ENCODE results near the gene SLC10A4. TPM values are rescaled to one million over a fixed set of nuclear protein-coding genes. Genes with fewer than 3 reads are reported as not detected.

Gene SLC10A4
- total and polyA plus RNA-seq, 5 donors from 2014 or later: not detected

GRCh38 chr4:48489683-48490011 lies 6.5 kb downstream of the SLC10A4 start:
- H3K9me3 ChIP-seq (ENCODE audit: control insufficient read depth in 2 of 2, low read length in 2 of 2): no peaks in the 10 kb centered on the region
- no peak for DNase-seq
- H3K4me1 ChIP-seq (ENCODE audit: control insufficient read depth, insufficient read depth, low read length, poor library complexity, severe bottlenecking): peaks cover 8% of the 10 kb centered on the region
- ATAC-seq (ENCODE audit: low read depth in 2 of 2): no peak
- Mint-ChIP-seq H3K4me1 (peaks cover 0 to 12% (median 3%) of the 10 kb centered on the region in 4 donors), H3K27ac (no peak overlapping the region), H3K36me3 (no peaks in the 10 kb centered on the region), H3K4me3 (peak overlapping the region in 1 of 4 donors; percentile 74), H3K9me3 (peaks cover 0 to 3% (median 0%) of the 10 kb centered on the region in 7 donors), H3K27me3 (peaks cover 67% of the 10 kb centered on the region)
- H3K27me3 ChIP-seq (ENCODE audit: control insufficient read depth, insufficient read depth, low read length): peaks cover 50% of the 10 kb centered on the region
- no peak overlapping the region for H3K27ac ChIP-seq (ENCODE audit: insufficient read depth, low read length, poor library complexity, severe bottlenecking)
- H3K4me3 ChIP-seq (ENCODE audit: low read depth, low read length): no peak overlapping the region
- H3K36me3 ChIP-seq (ENCODE audit: control insufficient read depth, insufficient read depth, low read length): no peaks in the 10 kb centered on the region

- peaks cover 62% of the 10 kb centered on the region for H3K27me3 Mint-ChIP-seq
- peak within 1 kb of the TSS in 2 of 4 donors; percentile 41 to 74 for H3K4me3 Mint-ChIP-seq
- peaks cover 0 to 1% (median 0%) of the 10 kb centered on the region in 7 donors for H3K9me3 Mint-ChIP-seq
- Histone ChIP-seq H3K9me3 (ENCODE audit: control insufficient read depth in 2 of 2, low read length in 2 of 2) (no peaks in the 10 kb centered on the region), H3K4me1 (ENCODE audit: control insufficient read depth, insufficient read depth, low read length, poor library complexity, severe bottlenecking) (peaks cover 8% of the 10 kb centered on the region), H3K4me3 (ENCODE audit: low read depth, low read length) (no peak within 1 kb of the TSS), H3K27me3 (ENCODE audit: control insufficient read depth, insufficient read depth, low read length) (peaks cover 45% of the 10 kb centered on the region), H3K27ac (ENCODE audit: insufficient read depth, low read length, poor library complexity, severe bottlenecking) (no peak within 1 kb of the TSS), H3K36me3 (ENCODE audit: control insufficient read depth, insufficient read depth, low read length) (no peaks in the 10 kb centered on the region)
- peaks cover 0 to 7% (median 2%) of the 10 kb centered on the region in 4 donors for H3K4me1 Mint-ChIP-seq
- DNase-seq (no peak), ATAC-seq (ENCODE audit: low read depth in 2 of 2) (peak in 1 of 2 donors; percentile 36)
- no peak within 1 kb of the TSS for H3K27ac Mint-ChIP-seq
- H3K36me3 Mint-ChIP-seq: no peaks in the 10 kb centered on the region
Measured at GRCh38 chr4:48490012-48490679, 7.0 kb downstream of the SLC10A4 start, which contains the start of gene ZAR1. TSS of gene ZAR1 (plus strand) at chr4:48490252. CDS start at chr4:48490292, 40 bp downstream.

GRCh38 chr4:48490680-48491513 lies 7.8 kb downstream of the SLC10A4 start:
- DNase-seq: no peak
- Mint-ChIP-seq H3K27ac (no peak overlapping the region), H3K27me3 (peaks cover 55% of the 10 kb centered on the region), H3K4me1 (peaks cover 0 to 6% (median 2%) of the 10 kb centered on the region in 4 donors), H3K36me3 (peaks cover 4% of the 10 kb centered on the region), H3K4me3 (peak overlapping the region in 1 of 4 donors; percentile 24), H3K9me3 (peaks cover 0 to 1% (median 0%) of the 10 kb centered on the region in 7 donors)
- no peak for ATAC-seq (ENCODE audit: low read depth in 2 of 2)
- Histone ChIP-seq H3K4me3 (ENCODE audit: low read depth, low read length) (no peak overlapping the region), H3K27me3 (ENCODE audit: control insufficient read depth, insufficient read depth, low read length) (peaks cover 38% of the 10 kb centered on the region), H3K27ac (ENCODE audit: insufficient read depth, low read length, poor library complexity, severe bottlenecking) (no peak overlapping the region), H3K9me3 (ENCODE audit: control insufficient read depth in 2 of 2, low read length in 2 of 2) (no peaks in the 10 kb centered on the region), H3K36me3 (ENCODE audit: control insufficient read depth, insufficient read depth, low read length) (no peaks in the 10 kb centered on the region), H3K4me1 (ENCODE audit: control insufficient read depth, insufficient read depth, low read length, poor library complexity, severe bottlenecking) (peaks cover 8% of the 10 kb centered on the region)

GRCh38 chr4:48491514-48492176 lies 8.5 kb downstream of the SLC10A4 start:
- peaks cover 35% of the 10 kb centered on the region for H3K27me3 ChIP-seq (ENCODE audit: control insufficient read depth, insufficient read depth, low read length)
- Mint-ChIP-seq H3K4me1 (peaks cover 0 to 6% (median 2%) of the 10 kb centered on the region in 4 donors), H3K27ac (no peak overlapping the region), H3K36me3 (peaks cover 9% of the 10 kb centered on the region), H3K4me3 (peak overlapping the region in 1 of 4 donors; percentile 66), H3K9me3 (peaks cover 0 to 1% (median 0%) of the 10 kb centered on the region in 7 donors), H3K27me3 (peaks cover 47% of the 10 kb centered on the region)
- no peak overlapping the region for H3K27ac ChIP-seq (ENCODE audit: insufficient read depth, low read length, poor library complexity, severe bottlenecking)
- peaks cover 8% of the 10 kb centered on the region for H3K4me1 ChIP-seq (ENCODE audit: control insufficient read depth, insufficient read depth, low read length, poor library complexity, severe bottlenecking)
- no peak for DNase-seq
- no peak overlapping the region for H3K4me3 ChIP-seq (ENCODE audit: low read depth, low read length)
- H3K9me3 ChIP-seq (ENCODE audit: control insufficient read depth in 2 of 2, low read length in 2 of 2): no peaks in the 10 kb centered on the region
- ATAC-seq (ENCODE audit: low read depth in 2 of 2): no peak
- no peaks in the 10 kb centered on the region for H3K36me3 ChIP-seq (ENCODE audit: control insufficient read depth, insufficient read depth, low read length)

GRCh38 chr4:48493452-48494100 lies 10.4 kb downstream of the SLC10A4 start:
- no peak overlapping the region for H3K4me3 Mint-ChIP-seq
- H3K4me1 ChIP-seq (ENCODE audit: control insufficient read depth, insufficient read depth, low read length, poor library complexity, severe bottlenecking): peaks cover 8% of the 10 kb centered on the region
- no peak for DNase-seq
- H3K4me1 Mint-ChIP-seq: peaks cover 0 to 6% (median 2%) of the 10 kb centered on the region in 4 donors
- no peaks in the 10 kb centered on the region for H3K9me3 ChIP-seq (ENCODE audit: control insufficient read depth in 2 of 2, low read length in 2 of 2)
- peaks cover 9% of the 10 kb centered on the region for H3K36me3 Mint-ChIP-seq
- no peak overlapping the region for H3K4me3 ChIP-seq (ENCODE audit: low read depth, low read length)
- no peak overlapping the region for H3K27ac ChIP-seq (ENCODE audit: insufficient read depth, low read length, poor library complexity, severe bottlenecking)
- H3K27me3 Mint-ChIP-seq: peaks cover 31% of the 10 kb centered on the region
- H3K27me3 ChIP-seq (ENCODE audit: control insufficient read depth, insufficient read depth, low read length): peaks cover 19% of the 10 kb centered on the region
- H3K9me3 Mint-ChIP-seq: no peaks in the 10 kb centered on the region
- H3K27ac Mint-ChIP-seq: no peak overlapping the region
- peaks cover 6% of the 10 kb centered on the region for H3K36me3 ChIP-seq (ENCODE audit: control insufficient read depth, insufficient read depth, low read length)
- ATAC-seq (ENCODE audit: low read depth in 2 of 2): no peak

GRCh38 chr4:48495941-48496340 lies 12.8 kb downstream of the SLC10A4 start:
- H3K27me3 ChIP-seq (ENCODE audit: control insufficient read depth, insufficient read depth, low read length): peaks cover 8% of the 10 kb centered on the region
- Mint-ChIP-seq H3K27me3 (peaks cover 17% of the 10 kb centered on the region), H3K4me3 (no peak overlapping the region), H3K9me3 (no peaks in the 10 kb centered on the region), H3K4me1 (peaks cover 0 to 19% (median 12%) of the 10 kb centered on the region in 4 donors), H3K27ac (no peak overlapping the region), H3K36me3 (peaks cover 21% of the 10 kb centered on the region)
- H3K4me3 ChIP-seq (ENCODE audit: low read depth, low read length): no peak overlapping the region
- H3K36me3 ChIP-seq (ENCODE audit: control insufficient read depth, insufficient read depth, low read length): peaks cover 25% of the 10 kb centered on the region
- no peaks in the 10 kb centered on the region for H3K9me3 ChIP-seq (ENCODE audit: control insufficient read depth in 2 of 2, low read length in 2 of 2)
- no peaks in the 10 kb centered on the region for H3K4me1 ChIP-seq (ENCODE audit: control insufficient read depth, insufficient read depth, low read length, poor library complexity, severe bottlenecking)
- no peak overlapping the region for H3K27ac ChIP-seq (ENCODE audit: insufficient read depth, low read length, poor library complexity, severe bottlenecking)
- DNase-seq (no peak), ATAC-seq (ENCODE audit: low read depth in 2 of 2) (no peak)

- Mint-ChIP-seq H3K4me1 (peaks cover 0 to 21% (median 13%) of the 10 kb centered on the region in 4 donors), H3K9me3 (no peaks in the 10 kb centered on the region), H3K27ac (peak overlapping the region in 1 of 3 donors; percentile 43), H3K36me3 (peaks cover 32% of the 10 kb centered on the region), H3K4me3 (no peak overlapping the region), H3K27me3 (no peaks in the 10 kb centered on the region)
- peaks cover 32% of the 10 kb centered on the region for H3K36me3 ChIP-seq (ENCODE audit: control insufficient read depth, insufficient read depth, low read length)
- no peak overlapping the region for H3K4me3 ChIP-seq (ENCODE audit: low read depth, low read length)
- no peaks in the 10 kb centered on the region for H3K4me1 ChIP-seq (ENCODE audit: control insufficient read depth, insufficient read depth, low read length, poor library complexity, severe bottlenecking)
- DNase-seq: no peak
- no peaks in the 10 kb centered on the region for H3K9me3 ChIP-seq (ENCODE audit: control insufficient read depth in 2 of 2, low read length in 2 of 2)
- H3K27ac ChIP-seq (ENCODE audit: insufficient read depth, low read length, poor library complexity, severe bottlenecking): no peak overlapping the region
- no peak for ATAC-seq (ENCODE audit: low read depth in 2 of 2)
- H3K27me3 ChIP-seq (ENCODE audit: control insufficient read depth, insufficient read depth, low read length): no peaks in the 10 kb centered on the region
Measured at GRCh38 chr4:48498895-48499294, 15.8 kb downstream of the SLC10A4 start.
